Fibroblast of pulmonary artery (primary cell): Measurements from ENCODE around the gene NCF4.

Experiments used
- DNase-seq: peaks from one replicate; pipeline ENCODE4 v3.0.0-alpha.2; 2010; ENCODE audit warnings: low read depth
- H3K4me3 ChIP-seq: replicated peaks from 2 replicates; pipeline ENCODE4 v1.5.1; 2011; ENCODE audit warnings: low read depth, mild to moderate bottlenecking, control low read depth, low read length, moderate library complexity
- CTCF ChIP-seq: IDR thresholded peaks from 2 replicates; pipeline ENCODE4 v1.5.1; 2011; ENCODE audit warnings: mild to moderate bottlenecking, control low read depth, low read length, inconsistent platforms; ENCODE audit errors: missing control alignments

NCF4 gene

GRCh38 chr22:36926721-36927435, 66.1 kb downstream of the NCF4 start:
- H3K4me3 ChIP-seq: no peak overlapping the region
- no peak for TF ChIP-seq CTCF
- no peak for DNase-seq
